OCI-LY7 (cell line): Measurements from ENCODE around the gene RFNG.

Source experiments
- EZH2phosphoT487 ChIP-seq: fragments of 200-600 bp; sonication (generic); IDR thresholded peaks from 2 replicates; pipeline ENCODE4 v1.6.1; 2018; ENCODE audit warnings: low read depth, borderline replicate concordance, mild to moderate bottlenecking, mixed run types, antibody characterized with exemption, low read length, moderate library complexity, mixed read lengths
- TF ChIP-seq, protein P1 (sequence below): fragments of 200-600 bp; sonication (generic); conservative IDR thresholded peaks from 2 replicates; pipeline ENCODE4 v1.5.1; 2014; ENCODE audit warnings: mild to moderate bottlenecking, antibody characterized with exemption, low read length, moderate library complexity, mixed read lengths

DNA sequence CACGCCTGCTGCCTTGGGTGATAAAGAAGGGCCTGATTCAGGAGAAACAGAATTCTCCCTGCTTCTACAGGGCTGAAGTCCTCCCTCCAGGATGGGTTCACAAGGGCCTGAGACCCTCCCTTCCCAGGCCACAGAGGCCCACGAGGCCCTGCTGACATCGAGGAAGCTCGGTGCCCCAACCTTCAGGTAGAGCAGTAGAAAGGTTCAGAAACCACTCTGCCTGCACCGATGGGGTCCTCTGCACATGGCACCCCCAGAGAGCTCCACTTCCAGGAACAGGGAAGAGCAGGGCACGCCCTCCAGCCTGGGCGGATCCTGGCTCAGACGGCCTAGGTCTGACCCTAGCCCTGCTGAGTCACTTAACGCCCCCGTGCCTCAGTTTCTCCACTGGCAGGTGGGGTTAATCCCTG lies 29.7 kb downstream of the RFNG start:
- TF ChIP-seq, protein P1, sequence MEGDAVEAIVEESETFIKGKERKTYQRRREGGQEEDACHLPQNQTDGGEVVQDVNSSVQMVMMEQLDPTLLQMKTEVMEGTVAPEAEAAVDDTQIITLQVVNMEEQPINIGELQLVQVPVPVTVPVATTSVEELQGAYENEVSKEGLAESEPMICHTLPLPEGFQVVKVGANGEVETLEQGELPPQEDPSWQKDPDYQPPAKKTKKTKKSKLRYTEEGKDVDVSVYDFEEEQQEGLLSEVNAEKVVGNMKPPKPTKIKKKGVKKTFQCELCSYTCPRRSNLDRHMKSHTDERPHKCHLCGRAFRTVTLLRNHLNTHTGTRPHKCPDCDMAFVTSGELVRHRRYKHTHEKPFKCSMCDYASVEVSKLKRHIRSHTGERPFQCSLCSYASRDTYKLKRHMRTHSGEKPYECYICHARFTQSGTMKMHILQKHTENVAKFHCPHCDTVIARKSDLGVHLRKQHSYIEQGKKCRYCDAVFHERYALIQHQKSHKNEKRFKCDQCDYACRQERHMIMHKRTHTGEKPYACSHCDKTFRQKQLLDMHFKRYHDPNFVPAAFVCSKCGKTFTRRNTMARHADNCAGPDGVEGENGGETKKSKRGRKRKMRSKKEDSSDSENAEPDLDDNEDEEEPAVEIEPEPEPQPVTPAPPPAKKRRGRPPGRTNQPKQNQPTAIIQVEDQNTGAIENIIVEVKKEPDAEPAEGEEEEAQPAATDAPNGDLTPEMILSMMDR: no peak
- TF ChIP-seq EZH2phosphoT487: no peak
